GM12892 (cell line): ENCODE results near the gene PLK3.

Source experiments
- POLR2A ChIP-seq: IDR thresholded peaks from 2 replicates; pipeline ENCODE4 v1.6.1; 2011; ENCODE audit warnings: low read depth, low read length, control low read depth
- POLR2AphosphoS5 ChIP-seq: IDR thresholded peaks from 2 replicates; pipeline ENCODE4 v1.6.1; 2011; ENCODE audit warnings: low read depth, low read length, control low read depth

DNA sequence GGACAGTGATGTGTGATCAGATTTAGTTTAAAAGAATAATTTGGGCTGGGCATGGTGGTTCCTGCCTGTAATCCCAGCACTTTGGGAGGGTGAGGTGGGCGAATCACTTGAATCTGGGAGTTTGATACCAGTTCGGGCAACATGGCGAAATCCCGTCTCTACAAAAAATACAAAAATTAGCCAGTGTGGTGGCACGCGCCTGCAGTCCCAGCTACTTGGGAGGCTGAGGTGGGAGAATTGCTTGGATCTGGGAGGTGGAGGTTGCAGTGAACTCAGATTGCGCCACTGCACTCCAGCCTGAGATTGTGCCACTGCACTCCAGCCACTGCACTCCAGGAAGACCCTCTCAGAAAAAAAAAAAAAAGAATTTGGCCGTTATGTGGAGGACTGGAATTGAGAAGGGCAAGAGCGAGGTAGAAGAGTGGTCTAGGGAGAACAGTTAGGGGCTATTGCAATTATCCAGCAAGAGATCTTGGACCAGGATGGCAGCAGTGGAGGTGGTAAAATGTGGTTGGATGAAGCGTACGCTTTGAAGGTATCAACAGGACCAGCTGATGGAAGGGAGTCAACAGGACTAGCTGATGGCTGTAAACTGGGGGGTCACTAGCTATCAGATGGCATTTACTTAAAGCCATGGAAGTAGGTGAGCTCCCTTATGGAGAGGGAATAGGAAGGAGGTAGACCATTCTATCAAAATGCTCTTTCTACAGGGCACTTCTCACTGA is 17.8 kb downstream of the PLK3 start:
- TF ChIP-seq POLR2A = no peak
- TF ChIP-seq POLR2AphosphoS5 = no peak
